WTC11 (cell line): Measurements from ENCODE around the gene ZGPAT. TPM values are rescaled to one million over a fixed set of nuclear protein-coding genes. Genes with fewer than 3 reads are reported as not detected.

Source experiments
- ATAC-seq: fragments of 200-7000 bp; cut with Tn5 transposase; 2 replicates; pipeline ENCODE4 v1.10.0; 2021; ENCODE audit warnings: mild to moderate bottlenecking, moderate library complexity
- CTCF ChIA-PET: fragments of 300-600 bp; sonication (Branson Sonifier 250); formaldehyde crosslinking; loops from one replicate; lab custom pipeline; 2021; ENCODE audit warnings: antibody characterized with exemption; lab: Charles Lee
- POLR2A ChIA-PET: fragments of 350-600 bp; sonication (Branson Sonifier 250); formaldehyde crosslinking; loops from one replicate; lab custom pipeline; 2021; ENCODE audit warnings: antibody characterized with exemption; lab: Charles Lee
- DNase-seq: peaks from one replicate; pipeline ENCODE4 v3.0.0; 2021; ENCODE audit warnings: low spot score
- H3K27ac Mint-ChIP-seq: 2 replicates; pipeline ENCODE4 v1.8.0; 2021; ENCODE audit warnings: mixed read lengths
- H3K27me3 Mint-ChIP-seq: 2 replicates; pipeline ENCODE4 v1.8.0; 2021; ENCODE audit warnings: low read depth, mild to moderate bottlenecking, moderate library complexity, mixed read lengths
- H3K36me3 Mint-ChIP-seq: 2 replicates; pipeline ENCODE4 v1.8.0; 2021; ENCODE audit warnings: mixed read lengths
- H3K4me1 Mint-ChIP-seq: 2 replicates; pipeline ENCODE4 v1.8.0; 2022; ENCODE audit warnings: mixed read lengths
- H3K4me3 Mint-ChIP-seq: 2 replicates; pipeline ENCODE4 v1.8.0; 2021; ENCODE audit warnings: mild to moderate bottlenecking, moderate library complexity, mixed read lengths
- H3K9me3 Mint-ChIP-seq: 2 replicates; pipeline ENCODE4 v1.8.0; 2021; ENCODE audit warnings: mixed read lengths
- AR ChIP-seq: fragments of 250-450 bp; sonication (Bioruptor Pico); IDR thresholded peaks from 2 replicates; pipeline ENCODE4 v1.9.0; 2021; ENCODE audit warnings: mild to moderate bottlenecking
- CBFB ChIP-seq: sonication (generic); formaldehyde crosslinking; IDR thresholded peaks from 2 replicates; pipeline ENCODE4 v1.8.1; 2022; ENCODE audit warnings: mild to moderate bottlenecking, low read depth, missing genetic modification reagents
- CREM ChIP-seq: sonication (generic); formaldehyde crosslinking; IDR thresholded peaks from 2 replicates; pipeline ENCODE4 v1.8.1; 2022; ENCODE audit warnings: mild to moderate bottlenecking, missing genetic modification reagents, moderate library complexity
- E2F5 ChIP-seq: sonication (generic); formaldehyde crosslinking; IDR thresholded peaks from 2 replicates; pipeline ENCODE4 v1.8.1; 2022; ENCODE audit warnings: mild to moderate bottlenecking, moderate library complexity, missing genetic modification reagents
- ESRRA ChIP-seq: sonication (generic); formaldehyde crosslinking; IDR thresholded peaks from 2 replicates; pipeline ENCODE4 v1.8.1; 2022; ENCODE audit warnings: mild to moderate bottlenecking, missing genetic modification reagents, borderline replicate concordance
- FOXP1 ChIP-seq: sonication (generic); formaldehyde crosslinking; IDR thresholded peaks from 2 replicates; pipeline ENCODE4 v1.8.0; 2022; ENCODE audit warnings: missing genetic modification reagents, mild to moderate bottlenecking, moderate library complexity, borderline replicate concordance
- TCF7 ChIP-seq: sonication (generic); formaldehyde crosslinking; IDR thresholded peaks from 2 replicates; pipeline ENCODE4 v1.8.0; 2022; ENCODE audit warnings: mild to moderate bottlenecking, low read depth, missing genetic modification reagents, moderate library complexity
- TEAD1 ChIP-seq: sonication (generic); formaldehyde crosslinking; IDR thresholded peaks from 2 replicates; pipeline ENCODE4 v1.8.0; 2022; ENCODE audit warnings: mild to moderate bottlenecking, missing genetic modification reagents
- TP53 ChIP-seq: sonication (generic); formaldehyde crosslinking; IDR thresholded peaks from 2 replicates; pipeline ENCODE4 v1.8.1; 2023; ENCODE audit warnings: mild to moderate bottlenecking, missing genetic modification reagents
- ZNF121 ChIP-seq: sonication (generic); formaldehyde crosslinking; IDR thresholded peaks from 2 replicates; pipeline ENCODE4 v1.8.0; 2023; ENCODE audit warnings: missing genetic modification reagents
- ZNF138 ChIP-seq: sonication (generic); formaldehyde crosslinking; conservative IDR thresholded peaks from 2 replicates; pipeline ENCODE4 v1.8.1; 2022; ENCODE audit warnings: mild to moderate bottlenecking, moderate library complexity, missing genetic modification reagents
- ZNF263 ChIP-seq: sonication (generic); formaldehyde crosslinking; IDR thresholded peaks from 2 replicates; pipeline ENCODE4 v1.8.1; 2022; ENCODE audit warnings: low read depth, mild to moderate bottlenecking, moderate library complexity, missing genetic modification reagents
- ZNF423 ChIP-seq: fragments of 250-450 bp; sonication (Bioruptor Pico); IDR thresholded peaks from 2 replicates; pipeline ENCODE4 v2.1.2; 2022; ENCODE audit warnings: mild to moderate bottlenecking, moderate library complexity
- ZNF512 ChIP-seq: sonication (generic); formaldehyde crosslinking; IDR thresholded peaks from 2 replicates; pipeline ENCODE4 v1.8.1; 2022; ENCODE audit warnings: missing genetic modification reagents, borderline replicate concordance
- total RNA-seq: library from RNA; stranded (reverse); gene quantifications from 3 replicates; pipeline ENCODE4 v1.2.3, GENCODE V29; 2021
- TF ChIP-seq, protein P1 (sequence below): sonication (generic); formaldehyde crosslinking; conservative IDR thresholded peaks from 2 replicates; pipeline ENCODE4 v1.8.1; 2023; ENCODE audit warnings: mild to moderate bottlenecking, low read depth, missing genetic modification reagents, moderate library complexity
- TF ChIP-seq, protein P2 (sequence below): sonication (generic); formaldehyde crosslinking; IDR thresholded peaks from 2 replicates; pipeline ENCODE4 v1.8.0; 2023; ENCODE audit warnings: missing genetic modification reagents
- TF ChIP-seq, protein P3 (sequence below): sonication (generic); formaldehyde crosslinking; IDR thresholded peaks from 2 replicates; pipeline ENCODE4 v1.8.0; 2022; ENCODE audit warnings: missing genetic modification reagents
- TF ChIP-seq, protein P4 (sequence below): fragments of 250-450 bp; sonication (Bioruptor Pico); conservative IDR thresholded peaks from 2 replicates; pipeline ENCODE4 v1.9.0; 2021; ENCODE audit warnings: mild to moderate bottlenecking

ZGPAT gene
- total RNA-seq, 1 experiment from 2014 or later: 28.3 TPM

DNA sequence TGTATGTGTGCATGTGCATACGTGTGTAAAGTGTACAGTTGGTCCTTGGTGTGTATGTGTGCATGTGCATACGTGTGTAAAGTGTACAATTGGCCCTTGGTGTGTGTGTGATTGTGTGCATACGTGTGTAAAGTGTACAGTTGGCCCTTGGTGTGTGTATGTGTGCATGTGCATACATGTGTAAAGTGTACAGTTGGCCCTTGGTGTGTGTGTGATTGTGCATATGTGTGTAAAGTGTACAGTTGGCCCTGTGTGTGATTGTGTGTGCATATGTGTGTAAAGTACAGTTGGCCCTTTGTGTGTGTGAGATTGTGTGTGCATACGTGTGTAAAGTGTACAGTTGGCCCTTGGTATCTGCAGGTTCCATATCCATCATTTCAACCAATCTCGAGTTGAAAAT, 23.6 kb downstream of the ZGPAT start (continued):
- TF ChIP-seq, protein P1, sequence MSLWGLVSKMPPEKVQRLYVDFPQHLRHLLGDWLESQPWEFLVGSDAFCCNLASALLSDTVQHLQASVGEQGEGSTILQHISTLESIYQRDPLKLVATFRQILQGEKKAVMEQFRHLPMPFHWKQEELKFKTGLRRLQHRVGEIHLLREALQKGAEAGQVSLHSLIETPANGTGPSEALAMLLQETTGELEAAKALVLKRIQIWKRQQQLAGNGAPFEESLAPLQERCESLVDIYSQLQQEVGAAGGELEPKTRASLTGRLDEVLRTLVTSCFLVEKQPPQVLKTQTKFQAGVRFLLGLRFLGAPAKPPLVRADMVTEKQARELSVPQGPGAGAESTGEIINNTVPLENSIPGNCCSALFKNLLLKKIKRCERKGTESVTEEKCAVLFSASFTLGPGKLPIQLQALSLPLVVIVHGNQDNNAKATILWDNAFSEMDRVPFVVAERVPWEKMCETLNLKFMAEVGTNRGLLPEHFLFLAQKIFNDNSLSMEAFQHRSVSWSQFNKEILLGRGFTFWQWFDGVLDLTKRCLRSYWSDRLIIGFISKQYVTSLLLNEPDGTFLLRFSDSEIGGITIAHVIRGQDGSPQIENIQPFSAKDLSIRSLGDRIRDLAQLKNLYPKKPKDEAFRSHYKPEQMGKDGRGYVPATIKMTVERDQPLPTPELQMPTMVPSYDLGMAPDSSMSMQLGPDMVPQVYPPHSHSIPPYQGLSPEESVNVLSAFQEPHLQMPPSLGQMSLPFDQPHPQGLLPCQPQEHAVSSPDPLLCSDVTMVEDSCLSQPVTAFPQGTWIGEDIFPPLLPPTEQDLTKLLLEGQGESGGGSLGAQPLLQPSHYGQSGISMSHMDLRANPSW (CRISPR knock-in tag): no peak
- TF ChIP-seq TP53 (CRISPR knock-in tag) (no peak), ZNF121 (CRISPR knock-in tag) (no peak)
- TF ChIP-seq, protein P2, sequence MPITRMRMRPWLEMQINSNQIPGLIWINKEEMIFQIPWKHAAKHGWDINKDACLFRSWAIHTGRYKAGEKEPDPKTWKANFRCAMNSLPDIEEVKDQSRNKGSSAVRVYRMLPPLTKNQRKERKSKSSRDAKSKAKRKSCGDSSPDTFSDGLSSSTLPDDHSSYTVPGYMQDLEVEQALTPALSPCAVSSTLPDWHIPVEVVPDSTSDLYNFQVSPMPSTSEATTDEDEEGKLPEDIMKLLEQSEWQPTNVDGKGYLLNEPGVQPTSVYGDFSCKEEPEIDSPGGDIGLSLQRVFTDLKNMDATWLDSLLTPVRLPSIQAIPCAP: no peak

DNA sequence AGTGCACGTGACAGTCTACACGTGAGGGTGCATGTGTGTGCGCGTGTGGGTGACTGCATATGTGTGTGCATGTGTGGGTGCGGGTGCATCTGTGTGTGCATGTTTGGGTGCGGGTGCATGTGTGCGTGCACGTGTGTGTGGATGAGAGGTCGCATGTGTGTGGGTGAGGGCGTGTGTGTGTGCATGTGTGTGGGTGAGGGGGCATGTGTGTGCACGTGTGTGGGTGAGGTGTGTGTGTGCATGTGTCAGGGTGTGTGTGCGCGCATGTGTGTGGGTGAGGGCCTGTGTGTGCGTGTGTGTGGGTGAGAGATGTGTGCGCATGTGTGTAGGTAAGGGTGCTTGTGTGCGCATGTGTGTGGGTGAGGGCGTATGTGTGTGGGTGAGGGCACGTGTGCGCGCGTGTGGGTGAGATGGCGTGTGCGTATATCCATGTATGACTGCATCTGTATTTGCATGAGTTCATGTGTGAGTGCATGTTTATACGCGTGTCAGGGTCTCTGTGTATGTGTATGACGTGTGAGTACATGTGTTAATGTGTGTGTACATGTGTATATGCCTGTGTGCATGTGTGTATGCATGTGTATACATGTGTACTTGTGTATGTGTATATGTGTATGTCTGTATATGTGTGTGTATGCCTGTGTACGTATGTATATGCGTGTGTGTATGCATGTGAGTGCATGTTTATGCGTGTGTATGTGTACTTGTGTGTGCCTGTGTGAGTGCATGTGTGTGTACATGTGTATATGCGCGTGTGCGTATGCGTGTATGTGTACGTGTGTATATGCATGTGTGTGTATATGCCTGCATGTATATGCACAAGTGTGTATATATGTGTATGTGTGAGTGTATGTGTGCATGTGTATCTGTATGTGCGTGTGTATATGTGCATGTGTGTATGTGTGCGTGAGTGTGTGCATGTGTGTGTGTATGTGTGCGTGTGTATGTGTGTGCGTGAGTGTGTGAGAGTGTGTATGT, 24.6 kb downstream of the ZGPAT start:
- no peak for DNase-seq
- H3K9me3 Mint-ChIP-seq: no peaks in the 10 kb centered on the region
- H3K4me1 Mint-ChIP-seq: no peaks in the 10 kb centered on the region
- ChIA-PET CTCF (no interaction called here), POLR2A (no interaction called here)
- TF ChIP-seq ZNF512 (no peak), E2F5 (no peak), ZNF263 (no peak), CREM (no peak), TCF7 (CRISPR knock-in tag) (no peak), CBFB (CRISPR knock-in tag) (no peak), TEAD1 (CRISPR knock-in tag) (no peak), FOXP1 (CRISPR knock-in tag) (no peak), AR (CRISPR knock-in tag) (no peak), ZNF138 (CRISPR knock-in tag) (no peak), ZNF121 (CRISPR knock-in tag) (no peak), ZNF423 (no peak), TP53 (CRISPR knock-in tag) (no peak), ESRRA (CRISPR knock-in tag) (no peak)
- TF ChIP-seq, protein P3, sequence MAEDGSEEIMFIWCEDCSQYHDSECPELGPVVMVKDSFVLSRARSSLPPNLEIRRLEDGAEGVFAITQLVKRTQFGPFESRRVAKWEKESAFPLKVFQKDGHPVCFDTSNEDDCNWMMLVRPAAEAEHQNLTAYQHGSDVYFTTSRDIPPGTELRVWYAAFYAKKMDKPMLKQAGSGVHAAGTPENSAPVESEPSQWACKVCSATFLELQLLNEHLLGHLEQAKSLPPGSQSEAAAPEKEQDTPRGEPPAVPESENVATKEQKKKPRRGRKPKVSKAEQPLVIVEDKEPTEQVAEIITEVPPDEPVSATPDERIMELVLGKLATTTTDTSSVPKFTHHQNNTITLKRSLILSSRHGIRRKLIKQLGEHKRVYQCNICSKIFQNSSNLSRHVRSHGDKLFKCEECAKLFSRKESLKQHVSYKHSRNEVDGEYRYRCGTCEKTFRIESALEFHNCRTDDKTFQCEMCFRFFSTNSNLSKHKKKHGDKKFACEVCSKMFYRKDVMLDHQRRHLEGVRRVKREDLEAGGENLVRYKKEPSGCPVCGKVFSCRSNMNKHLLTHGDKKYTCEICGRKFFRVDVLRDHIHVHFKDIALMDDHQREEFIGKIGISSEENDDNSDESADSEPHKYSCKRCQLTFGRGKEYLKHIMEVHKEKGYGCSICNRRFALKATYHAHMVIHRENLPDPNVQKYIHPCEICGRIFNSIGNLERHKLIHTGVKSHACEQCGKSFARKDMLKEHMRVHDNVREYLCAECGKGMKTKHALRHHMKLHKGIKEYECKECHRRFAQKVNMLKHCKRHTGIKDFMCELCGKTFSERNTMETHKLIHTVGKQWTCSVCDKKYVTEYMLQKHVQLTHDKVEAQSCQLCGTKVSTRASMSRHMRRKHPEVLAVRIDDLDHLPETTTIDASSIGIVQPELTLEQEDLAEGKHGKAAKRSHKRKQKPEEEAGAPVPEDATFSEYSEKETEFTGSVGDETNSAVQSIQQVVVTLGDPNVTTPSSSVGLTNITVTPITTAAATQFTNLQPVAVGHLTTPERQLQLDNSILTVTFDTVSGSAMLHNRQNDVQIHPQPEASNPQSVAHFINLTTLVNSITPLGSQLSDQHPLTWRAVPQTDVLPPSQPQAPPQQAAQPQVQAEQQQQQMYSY (CRISPR knock-in tag): no peak
- TF ChIP-seq, protein P4, sequence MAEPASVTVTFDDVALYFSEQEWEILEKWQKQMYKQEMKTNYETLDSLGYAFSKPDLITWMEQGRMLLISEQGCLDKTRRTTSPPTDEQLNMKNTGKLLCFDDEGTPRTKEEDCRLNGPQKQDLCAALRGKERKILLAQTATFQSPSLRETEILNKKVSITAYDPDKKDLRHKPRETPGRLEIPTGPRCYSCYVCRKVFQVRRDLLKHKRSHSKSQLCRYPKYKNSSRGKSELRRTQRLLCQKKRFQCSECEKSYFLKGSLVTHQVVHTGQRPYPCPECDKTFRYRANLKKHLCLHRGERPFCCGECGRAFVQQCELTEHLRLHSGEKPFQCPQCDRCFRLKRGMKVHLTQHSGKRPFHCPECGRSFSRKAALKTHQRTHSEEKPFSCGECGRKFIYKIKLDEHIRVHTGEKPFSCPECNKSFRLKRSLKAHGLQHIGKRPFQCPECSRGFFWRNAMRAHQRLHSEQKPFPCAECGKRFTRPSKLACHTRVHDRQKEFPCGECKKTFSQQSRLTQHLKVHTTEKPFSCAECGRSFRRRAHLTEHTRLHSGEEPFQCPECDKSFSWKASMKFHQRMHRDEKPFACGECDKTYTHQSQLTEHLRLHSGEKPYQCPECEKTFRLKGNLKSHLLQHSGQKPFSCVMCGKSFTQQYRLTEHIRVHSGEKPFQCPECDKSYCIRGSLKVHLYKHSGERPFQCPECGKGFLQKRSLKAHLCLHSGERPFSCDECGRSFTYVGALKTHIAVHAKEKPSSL (CRISPR knock-in tag): no peak
- no peak overlapping the region for H3K27ac Mint-ChIP-seq
- H3K4me3 Mint-ChIP-seq: no peak overlapping the region
- peaks cover 8% of the 10 kb centered on the region; the same call in 1 of the 2 replicates for H3K36me3 Mint-ChIP-seq
- no peak for ATAC-seq
- H3K27me3 Mint-ChIP-seq: no peaks in the 10 kb centered on the region
